WTC11 (cell line): ENCODE measurements around the gene MAP7D1. TPM values are rescaled to one million over a fixed set of nuclear protein-coding genes. Genes with fewer than 3 reads are reported as not detected.

Experiments
- ATAC-seq: fragments of 200-7000 bp; cut with Tn5 transposase; 2 replicates; pipeline ENCODE4 v1.10.0; 2021; ENCODE audit warnings: mild to moderate bottlenecking, moderate library complexity
- CTCF ChIA-PET: fragments of 300-600 bp; sonication (Branson Sonifier 250); formaldehyde crosslinking; loops from one replicate; lab custom pipeline; 2021; ENCODE audit warnings: antibody characterized with exemption; lab: Charles Lee
- POLR2A ChIA-PET: fragments of 350-600 bp; sonication (Branson Sonifier 250); formaldehyde crosslinking; loops from one replicate; lab custom pipeline; 2021; ENCODE audit warnings: antibody characterized with exemption; lab: Charles Lee
- DNase-seq: peaks from one replicate; pipeline ENCODE4 v3.0.0; 2021; ENCODE audit warnings: low spot score
- H3K27ac Mint-ChIP-seq: 2 replicates; pipeline ENCODE4 v1.8.0; 2021; ENCODE audit warnings: mixed read lengths
- H3K27me3 Mint-ChIP-seq: 2 replicates; pipeline ENCODE4 v1.8.0; 2021; ENCODE audit warnings: low read depth, mild to moderate bottlenecking, moderate library complexity, mixed read lengths
- H3K36me3 Mint-ChIP-seq: 2 replicates; pipeline ENCODE4 v1.8.0; 2021; ENCODE audit warnings: mixed read lengths
- H3K4me1 Mint-ChIP-seq: 2 replicates; pipeline ENCODE4 v1.8.0; 2022; ENCODE audit warnings: mixed read lengths
- H3K4me3 Mint-ChIP-seq: 2 replicates; pipeline ENCODE4 v1.8.0; 2021; ENCODE audit warnings: mild to moderate bottlenecking, moderate library complexity, mixed read lengths
- H3K9me3 Mint-ChIP-seq: 2 replicates; pipeline ENCODE4 v1.8.0; 2021; ENCODE audit warnings: mixed read lengths
- ATF6 ChIP-seq: sonication (generic); formaldehyde crosslinking; IDR thresholded peaks from 2 replicates; pipeline ENCODE4 v1.8.1; 2023; ENCODE audit warnings: mild to moderate bottlenecking, missing genetic modification reagents
- CBFB ChIP-seq: sonication (generic); formaldehyde crosslinking; IDR thresholded peaks from 2 replicates; pipeline ENCODE4 v1.8.1; 2022; ENCODE audit warnings: mild to moderate bottlenecking, low read depth, missing genetic modification reagents
- FOXJ3 ChIP-seq: sonication (generic); formaldehyde crosslinking; IDR thresholded peaks from 2 replicates; pipeline ENCODE4 v1.9.0; 2021; ENCODE audit warnings: missing genetic modification reagents, mild to moderate bottlenecking, borderline replicate concordance
- KAT7 ChIP-seq: sonication (generic); formaldehyde crosslinking; IDR thresholded peaks from 2 replicates; pipeline ENCODE4 v1.8.1; 2023; ENCODE audit warnings: missing genetic modification reagents, mild to moderate bottlenecking, borderline replicate concordance
- MAX ChIP-seq: sonication (generic); formaldehyde crosslinking; IDR thresholded peaks from 2 replicates; pipeline ENCODE4 v1.8.0; 2022; ENCODE audit warnings: mild to moderate bottlenecking, missing genetic modification reagents
- MYBL2 ChIP-seq: sonication (generic); formaldehyde crosslinking; IDR thresholded peaks from 2 replicates; pipeline ENCODE4 v1.8.1; 2023; ENCODE audit warnings: mild to moderate bottlenecking, moderate library complexity, missing genetic modification reagents
- OVOL2 ChIP-seq: fragments of 250-450 bp; sonication (Bioruptor Pico); IDR thresholded peaks from 2 replicates; pipeline ENCODE4 v1.9.0; 2021; ENCODE audit warnings: mild to moderate bottlenecking, borderline replicate concordance
- PRDM15 ChIP-seq: sonication (generic); formaldehyde crosslinking; IDR thresholded peaks from 2 replicates; pipeline ENCODE4 v1.8.0; 2022; ENCODE audit warnings: missing genetic modification reagents
- PRRX2 ChIP-seq: fragments of 250-450 bp; sonication (Bioruptor Pico); IDR thresholded peaks from 2 replicates; pipeline ENCODE4 v1.8.0; 2021; ENCODE audit warnings: mild to moderate bottlenecking
- RELA ChIP-seq: sonication (generic); formaldehyde crosslinking; IDR thresholded peaks from 2 replicates; pipeline ENCODE4 v1.8.1; 2022; ENCODE audit warnings: missing genetic modification reagents, mild to moderate bottlenecking, borderline replicate concordance
- SOX15 ChIP-seq: fragments of 250-450 bp; sonication (Bioruptor Pico); IDR thresholded peaks from 2 replicates; pipeline ENCODE4 v1.9.0; 2021; ENCODE audit warnings: mild to moderate bottlenecking
- SP1 ChIP-seq: sonication (generic); formaldehyde crosslinking; conservative IDR thresholded peaks from 2 replicates; pipeline ENCODE4 v1.8.1; 2022; ENCODE audit warnings: missing genetic modification reagents
- TEAD1 ChIP-seq: sonication (generic); formaldehyde crosslinking; IDR thresholded peaks from 2 replicates; pipeline ENCODE4 v1.8.0; 2022; ENCODE audit warnings: mild to moderate bottlenecking, missing genetic modification reagents
- TP53 ChIP-seq: sonication (generic); formaldehyde crosslinking; IDR thresholded peaks from 2 replicates; pipeline ENCODE4 v1.8.1; 2023; ENCODE audit warnings: mild to moderate bottlenecking, missing genetic modification reagents
- ZNF121 ChIP-seq: sonication (generic); formaldehyde crosslinking; IDR thresholded peaks from 2 replicates; pipeline ENCODE4 v1.8.0; 2023; ENCODE audit warnings: missing genetic modification reagents
- ZNF416 ChIP-seq: fragments of 250-450 bp; sonication (Bioruptor Pico); IDR thresholded peaks from 2 replicates; pipeline ENCODE4 v1.9.0; 2021; ENCODE audit warnings: mild to moderate bottlenecking, inconsistent platforms
- ZNF423 ChIP-seq: fragments of 250-450 bp; sonication (Bioruptor Pico); IDR thresholded peaks from 2 replicates; pipeline ENCODE4 v2.1.2; 2022; ENCODE audit warnings: mild to moderate bottlenecking, moderate library complexity
- ZNF671 ChIP-seq: fragments of 250-450 bp; sonication (Bioruptor Pico); IDR thresholded peaks from 2 replicates; pipeline ENCODE4 v1.8.0; 2021; ENCODE audit warnings: mild to moderate bottlenecking
- total RNA-seq: library from RNA; stranded (reverse); gene quantifications from 3 replicates; pipeline ENCODE4 v1.2.3, GENCODE V29; 2021

The MAP7D1 gene
- total RNA-seq, 1 experiment from 2014 or later = 88.7 TPM

GRCh38 chr1:36163426-36163825, 7.5 kb downstream of the MAP7D1 start:
- Mint-ChIP-seq H3K27ac (no peak overlapping the region), H3K9me3 (no peaks in the 10 kb centered on the region), H3K4me3 (no peak overlapping the region), H3K4me1 (peaks cover 27% of the 10 kb centered on the region), H3K27me3 (no peaks in the 10 kb centered on the region), H3K36me3 (no peaks in the 10 kb centered on the region)
- DNase-seq (no peak), ATAC-seq (no peak)
- TF ChIP-seq CBFB (CRISPR knock-in tag) = no peak
- TF ChIP-seq FOXJ3 (CRISPR knock-in tag) = no peak
- TF ChIP-seq PRDM15 (CRISPR knock-in tag) = no peak
- TF ChIP-seq TEAD1 (CRISPR knock-in tag) = no peak
- ChIA-PET CTCF (interaction anchor here (0.6 to 4.7 kb wide), 2 partner anchors 25 to 35 kb away, joined by 3 to 71 read pairs; no protein-coding TSS in a partner anchor), POLR2A (no interaction called here)

- ChIA-PET POLR2A (no interaction called here), CTCF (no interaction called here)
- Mint-ChIP-seq H3K4me1 (peaks cover 25% of the 10 kb centered on the region), H3K4me3 (no peak overlapping the region), H3K36me3 (no peaks in the 10 kb centered on the region), H3K27me3 (no peaks in the 10 kb centered on the region), H3K27ac (no peak overlapping the region), H3K9me3 (no peaks in the 10 kb centered on the region)
- TF ChIP-seq ZNF671 (no peak), TP53 (CRISPR knock-in tag) (no peak), ATF6 (CRISPR knock-in tag) (no peak), SOX15 (CRISPR knock-in tag) (no peak), OVOL2 (CRISPR knock-in tag) (no peak), ZNF416 (CRISPR knock-in tag) (no peak), ZNF121 (CRISPR knock-in tag) (no peak), SP1 (CRISPR knock-in tag) (no peak)
- ATAC-seq (no peak), DNase-seq (no peak)
These were observed 8.4 kb downstream of the MAP7D1 start for GRCh38 chr1:36164361-36164760.

- peaks cover 20% of the 10 kb centered on the region for H3K4me1 Mint-ChIP-seq
- DNase-seq = no peak
- H3K27ac Mint-ChIP-seq = no peak overlapping the region
- POLR2A ChIA-PET = no interaction called here
- no peak for TF ChIP-seq CBFB (CRISPR knock-in tag)
- no peak for TF ChIP-seq MYBL2 (CRISPR knock-in tag)
- no peak for TF ChIP-seq ZNF423
- TF ChIP-seq ZNF121 (CRISPR knock-in tag) = no peak
- no peak for TF ChIP-seq KAT7 (CRISPR knock-in tag)
- no peak for TF ChIP-seq RELA (CRISPR knock-in tag)
- no peak for TF ChIP-seq PRRX2 (CRISPR knock-in tag)
- no peak for TF ChIP-seq MAX (CRISPR knock-in tag)
- TF ChIP-seq, all 79 proteins: peak for 0
- H3K36me3 Mint-ChIP-seq = no peaks in the 10 kb centered on the region
- no peak overlapping the region for H3K4me3 Mint-ChIP-seq
- no peaks in the 10 kb centered on the region for H3K27me3 Mint-ChIP-seq
- CTCF ChIA-PET = interaction anchor here (0.8 to 1.6 kb wide), 3 partner anchors 14 to 23 kb away, joined by 3 to 5 read pairs (median 4); partner anchors contain the start of gene TRAPPC3
- no peak for ATAC-seq
- H3K9me3 Mint-ChIP-seq = no peaks in the 10 kb centered on the region
These were observed 9.2 kb downstream of the MAP7D1 start for GRCh38 chr1:36165145-36165544.
